Measurements from ENCODE around the gene DERA. TPM values are rescaled to one million over a fixed set of nuclear protein-coding genes. Genes with fewer than 3 reads are reported as not detected.

The DERA gene
- total RNA-seq, result 10 to 100 TPM; 33.0 to 49.1 (median 43.4) TPM

- no peak for TF ChIP-seq CTCF (IDR thresholded peaks at IDR 0.05; ENCODE audit: low read depth)
Observed at GRCh38 chr12:15910864-15911721, at the start of gene DERA. Gene DERA (plus strand): TSS chr12:15911332. CDS start chr12:15911384, 52 bp downstream.

GRCh38 chr12:15861404-15861803 lies 49.7 kb upstream of the DERA start:
- no peak for TF ChIP-seq CTCF (IDR thresholded peaks at IDR 0.05; ENCODE audit: low read depth)

- no peak for TF ChIP-seq CTCF (IDR thresholded peaks at IDR 0.05; ENCODE audit: low read depth)
Observed at GRCh38 chr12:15862840-15863239, 48.3 kb upstream of the DERA start.

GRCh38 chr12:15863372-15863771 lies 47.8 kb upstream of the DERA start:
- no peak for TF ChIP-seq CTCF (IDR thresholded peaks at IDR 0.05; ENCODE audit: low read depth)

- no peak for TF ChIP-seq CTCF (IDR thresholded peaks at IDR 0.05; ENCODE audit: low read depth)
Observed at GRCh38 chr12:15863984-15864383, 47.1 kb upstream of the DERA start.

GRCh38 chr12:15868186-15868585 lies 42.9 kb upstream of the DERA start:
- no peak for TF ChIP-seq CTCF (IDR thresholded peaks at IDR 0.05; ENCODE audit: low read depth)

- TF ChIP-seq CTCF (IDR thresholded peaks at IDR 0.05; ENCODE audit: low read depth), result no peak
Observed at GRCh38 chr12:15873556-15873955, 37.6 kb upstream of the DERA start.
